ENCODE data around the gene RER1. TPM values are rescaled to one million over a fixed set of nuclear protein-coding genes. Genes with fewer than 3 reads are reported as not detected.

RER1 gene
- total RNA-seq, 2 experiments from 2014 or later, result 60.5 to 138 TPM

DNA sequence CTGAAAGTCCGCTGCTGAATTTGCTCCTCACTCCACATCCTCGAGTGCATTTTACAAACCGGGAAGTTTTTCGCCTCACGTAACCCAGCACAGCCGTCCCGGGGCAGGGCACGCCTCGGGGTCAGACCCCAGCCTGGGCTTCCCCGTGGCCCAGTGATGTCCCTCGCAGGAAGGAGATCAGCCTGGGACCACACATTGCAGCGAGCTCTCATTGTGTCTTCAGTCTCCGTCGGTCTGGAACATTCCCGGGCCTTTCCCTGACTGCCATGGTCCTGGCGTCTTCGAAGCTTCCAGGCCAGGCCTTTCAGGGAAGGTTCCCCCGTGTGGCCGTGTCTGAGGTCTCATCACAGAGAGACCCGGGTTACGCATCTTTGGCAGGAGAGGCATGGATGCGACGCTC, 43.7 kb upstream of the RER1 start:
- no TSS peak for BruUV-seq (replicated peaks)
- no peak overlapping the region for H3K27ac ChIP-seq (ENCODE audit: low read depth, low read length, poor library complexity, severe bottlenecking)
- no peak for DNase-seq (ENCODE audit: low spot score)
- H3K4me3 ChIP-seq (ENCODE audit: low read depth, low read length, poor library complexity, severe bottlenecking), result no peak overlapping the region
- no peak overlapping the region for H3K4me2 ChIP-seq (ENCODE audit: low read length)
- CTCF ChIA-PET (ENCODE audit: unreplicated experiment), result no interaction called here
- H2AFZ ChIP-seq (ENCODE audit: low read length), result no peak overlapping the region
- POLR2A ChIA-PET, result no interaction called here
- TF ChIP-seq CTCF (conservative IDR thresholded peaks at IDR 0.05; ENCODE audit: low read length) (no peak), EZH2phosphoT487 (IDR thresholded peaks at IDR 0.05; ENCODE audit: borderline replicate concordance, low read depth, low read length) (no peak)
- no peaks in the 10 kb centered on the region for H3K9me2 ChIP-seq (ENCODE audit: insufficient read depth, low read length)
- H3K79me2 ChIP-seq (ENCODE audit: insufficient read depth, low read depth, low read length), result no peaks in the 10 kb centered on the region
- intact Hi-C loops (cut with micrococcal nuclease; ENCODE audit: unreplicated experiment), result no loop called here
- no peaks in the 10 kb centered on the region for H3K4me1 ChIP-seq (ENCODE audit: insufficient read depth, low read length, poor library complexity, severe bottlenecking)
- no peaks in the 10 kb centered on the region for H4K20me1 ChIP-seq (ENCODE audit: insufficient read depth, low read length)
- H3K9me3 ChIP-seq (ENCODE audit: low read length), result no peaks in the 10 kb centered on the region
- H3K36me3 ChIP-seq (ENCODE audit: insufficient read depth, low read length), result no peaks in the 10 kb centered on the region

- intact Hi-C loops (cut with micrococcal nuclease; ENCODE audit: unreplicated experiment), result no loop called here
- H3K79me2 ChIP-seq (ENCODE audit: insufficient read depth, low read depth, low read length), result no peaks in the 10 kb centered on the region
- no TSS peak for BruUV-seq (replicated peaks)
- H3K9me2 ChIP-seq (ENCODE audit: insufficient read depth, low read length), result no peaks in the 10 kb centered on the region
- H3K9me3 ChIP-seq (ENCODE audit: low read length), result no peaks in the 10 kb centered on the region
- no peaks in the 10 kb centered on the region for H3K36me3 ChIP-seq (ENCODE audit: insufficient read depth, low read length)
- no peak for DNase-seq (ENCODE audit: low spot score)
- H4K20me1 ChIP-seq (ENCODE audit: insufficient read depth, low read length), result no peaks in the 10 kb centered on the region
- H3K27ac ChIP-seq (ENCODE audit: low read depth, low read length, poor library complexity, severe bottlenecking), result no peak overlapping the region
- POLR2A ChIA-PET, result no interaction called here
- TF ChIP-seq CTCF (conservative IDR thresholded peaks at IDR 0.05; ENCODE audit: low read length), result no peak
- no peak for TF ChIP-seq EZH2phosphoT487 (IDR thresholded peaks at IDR 0.05; ENCODE audit: borderline replicate concordance, low read depth, low read length)
- H3K4me1 ChIP-seq (ENCODE audit: insufficient read depth, low read length, poor library complexity, severe bottlenecking), result no peaks in the 10 kb centered on the region
- CTCF ChIA-PET (ENCODE audit: unreplicated experiment), result no interaction called here
- no peak overlapping the region for H3K4me2 ChIP-seq (ENCODE audit: low read length)
- no peak overlapping the region for H3K4me3 ChIP-seq (ENCODE audit: low read depth, low read length, poor library complexity, severe bottlenecking)
- no peak overlapping the region for H2AFZ ChIP-seq (ENCODE audit: low read length)
Observed at GRCh38 chr1:2348346-2349325, 43.0 kb upstream of the RER1 start.

- ChIA-PET POLR2A (no interaction called here), CTCF (ENCODE audit: unreplicated experiment) (no interaction called here)
- no peaks in the 10 kb centered on the region for H3K9me3 ChIP-seq (ENCODE audit: low read length)
- no peak overlapping the region for H3K4me3 ChIP-seq (ENCODE audit: low read depth, low read length, poor library complexity, severe bottlenecking)
- no TSS peak for BruUV-seq (replicated peaks)
- no peak for TF ChIP-seq EZH2phosphoT487 (IDR thresholded peaks at IDR 0.05; ENCODE audit: borderline replicate concordance, low read depth, low read length)
- TF ChIP-seq CTCF (conservative IDR thresholded peaks at IDR 0.05; ENCODE audit: low read length), result no peak
- DNase-seq (ENCODE audit: low spot score), result no peak
- no peaks in the 10 kb centered on the region for H3K4me1 ChIP-seq (ENCODE audit: insufficient read depth, low read length, poor library complexity, severe bottlenecking)
- no peak overlapping the region for H2AFZ ChIP-seq (ENCODE audit: low read length)
- no peak overlapping the region for H3K4me2 ChIP-seq (ENCODE audit: low read length)
- no peaks in the 10 kb centered on the region for H3K9me2 ChIP-seq (ENCODE audit: insufficient read depth, low read length)
- H3K36me3 ChIP-seq (ENCODE audit: insufficient read depth, low read length), result no peaks in the 10 kb centered on the region
- no peak overlapping the region for H3K27ac ChIP-seq (ENCODE audit: low read depth, low read length, poor library complexity, severe bottlenecking)
- H3K79me2 ChIP-seq (ENCODE audit: insufficient read depth, low read depth, low read length), result no peaks in the 10 kb centered on the region
- intact Hi-C loops (cut with micrococcal nuclease; ENCODE audit: unreplicated experiment), result no loop called here
- no peaks in the 10 kb centered on the region for H4K20me1 ChIP-seq (ENCODE audit: insufficient read depth, low read length)
Observed at GRCh38 chr1:2349806-2350205, 41.8 kb upstream of the RER1 start.
